HepG2 (cell line): ENCODE data around the gene HSD11B1L. TPM values are rescaled to one million over a fixed set of nuclear protein-coding genes. Genes with fewer than 3 reads are reported as not detected.

Experiments used
- CSRNP1 ChIP-seq: sonication (generic); formaldehyde crosslinking; IDR thresholded peaks from 2 replicates; pipeline ENCODE4 v1.8.1; 2023; ENCODE audit warnings: mild to moderate bottlenecking, missing genetic modification reagents
- DR1 ChIP-seq: sonication (generic); formaldehyde crosslinking; IDR thresholded peaks from 2 replicates; pipeline ENCODE4 v1.8.0; 2021; ENCODE audit warnings: mild to moderate bottlenecking, missing genetic modification reagents, inconsistent platforms
- ERF ChIP-seq: IDR thresholded peaks from 2 replicates; pipeline ENCODE4 v1.6.1; 2018; ENCODE audit warnings: missing biosample characterization, missing genetic modification reagents
- HMGA1 ChIP-seq: sonication (generic); formaldehyde crosslinking; conservative IDR thresholded peaks from 2 replicates; pipeline ENCODE4 v1.4.0; 2020; ENCODE audit warnings: missing genetic modification reagents
- KAT8 ChIP-seq: IDR thresholded peaks from 2 replicates; pipeline ENCODE4 v1.6.1; 2016; ENCODE audit warnings: missing genetic modification reagents, missing compliant biosample characterization
- MAFK ChIP-seq, 2 experiments: IDR thresholded peaks in 1 of 2; conservative IDR thresholded peaks in 1 of 2; 2 replicates each; pipeline ENCODE4 v1.6.1; 2011; ENCODE audit warnings: improper control_type of control experiment in 2 of 2, low read length in 2 of 2
- MEIS2 ChIP-seq: sonication (generic); formaldehyde crosslinking; IDR thresholded peaks from 2 replicates; pipeline ENCODE4 v1.9.0; 2021; ENCODE audit warnings: mild to moderate bottlenecking, missing genetic modification reagents
- NCOR1 ChIP-seq: fragments of 200-600 bp; sonication (generic); IDR thresholded peaks from 2 replicates; pipeline ENCODE4 v1.7.0; 2017; ENCODE audit warnings: antibody characterized with exemption, low read length, borderline replicate concordance
- NFKBIZ ChIP-seq: IDR thresholded peaks from 2 replicates; pipeline ENCODE4 v1.6.1; 2018; ENCODE audit warnings: missing genetic modification reagents, missing compliant biosample characterization
- NONO ChIP-seq, 2 experiments: fragments of 450-650 bp in 1 of 2; sonication (generic) in 1 of 2; formaldehyde crosslinking in 1 of 2; IDR thresholded peaks in 1 of 2; conservative IDR thresholded peaks in 1 of 2; 2 replicates each; pipeline versions ENCODE4 v1.6.1 to v1.8.0; 2017 to 2022; ENCODE audit warnings: mild to moderate bottlenecking in 1 of 2, missing genetic modification reagents in 1 of 2, moderate library complexity in 1 of 2
- PHF21A ChIP-seq: sonication (generic); formaldehyde crosslinking; IDR thresholded peaks from 2 replicates; pipeline ENCODE4 v1.5.0; 2020; ENCODE audit warnings: mild to moderate bottlenecking, missing genetic modification reagents
- PLSCR1 ChIP-seq: sonication (generic); formaldehyde crosslinking; IDR thresholded peaks from 2 replicates; pipeline ENCODE4 v1.5.0; 2020; ENCODE audit warnings: missing genetic modification reagents, mild to moderate bottlenecking, borderline replicate concordance
- RNF2 ChIP-seq: fragments of 450-650 bp; conservative IDR thresholded peaks from 2 replicates; pipeline ENCODE4 v1.6.1; 2016; ENCODE audit warnings: low read depth
- RXRA ChIP-seq: sonication (generic); formaldehyde crosslinking; IDR thresholded peaks from 2 replicates; pipeline ENCODE4 v1.5.1; 2020; ENCODE audit warnings: missing genetic modification reagents
- SATB2 ChIP-seq: sonication (generic); formaldehyde crosslinking; IDR thresholded peaks from 2 replicates; pipeline ENCODE4 v1.5.0; 2020; ENCODE audit warnings: missing genetic modification reagents
- SP5 ChIP-seq: IDR thresholded peaks from 2 replicates; pipeline ENCODE4 v1.6.1; 2016; ENCODE audit warnings: low read depth, borderline replicate concordance
- SRY ChIP-seq: sonication (generic); formaldehyde crosslinking; IDR thresholded peaks from 2 replicates; pipeline ENCODE4 v1.8.0; 2022; ENCODE audit warnings: mild to moderate bottlenecking, missing genetic modification reagents
- ZBTB43 ChIP-seq: sonication (generic); formaldehyde crosslinking; conservative IDR thresholded peaks from 2 replicates; pipeline ENCODE4 v1.4.0; 2020; ENCODE audit warnings: missing genetic modification reagents
- ZBTB44 ChIP-seq: sonication (generic); formaldehyde crosslinking; IDR thresholded peaks from 2 replicates; pipeline ENCODE4 v1.4.0; 2020; ENCODE audit warnings: missing genetic modification reagents
- ZEB1 ChIP-seq: IDR thresholded peaks from 2 replicates; pipeline ENCODE4 v1.6.1; 2012; ENCODE audit warnings: mild to moderate bottlenecking, low read depth, inconsistent platforms; ENCODE audit not compliant: insufficient replicate concordance
- ZMAT5 ChIP-seq: sonication (generic); formaldehyde crosslinking; IDR thresholded peaks from 2 replicates; pipeline ENCODE4 v1.5.0; 2020; ENCODE audit warnings: mild to moderate bottlenecking, low read depth, missing genetic modification reagents, borderline replicate concordance
- polyA plus RNA-seq, 8 experiments: library from polyadenylated mRNA; depleted of rRNA in 3 of 8; stranded (reverse) in 7 of 8; unstranded in 1 of 8; fragments of >200 nt; fragmentation: Illumina TruSeq in 4 of 8; extraction: Trizol in 4 of 8; gene quantifications; 2 replicates each; pipeline versions ENCODE4 v1.2.1 to v1.2.3, GENCODE V29; 2011 to 2016; ENCODE audit warnings: low read depth in 4 of 8, missing spikeins in 1 of 8, mixed read lengths in 1 of 8; ENCODE audit not compliant: insufficient read depth in 1 of 8
- total RNA-seq, 5 experiments: library from RNA; depleted of rRNA; stranded (reverse); fragments of >200 nt; fragmentation: Illumina TruSeq; extraction: Trizol; gene quantifications; 2 replicates each; pipeline ENCODE4 v1.2.3, GENCODE V29; 2016; ENCODE audit warnings: low read depth in 1 of 5
- TF ChIP-seq, protein P1 (sequence below): sonication (generic); formaldehyde crosslinking; IDR thresholded peaks from 2 replicates; pipeline ENCODE4 v1.8.0; 2022; ENCODE audit warnings: missing genetic modification reagents, low read depth, mild to moderate bottlenecking, borderline replicate concordance

HSD11B1L gene
- total and polyA plus RNA-seq, 2 of the 13 experiments (the other 11 are each of a cell fraction or from before 2014, with no cell fraction given) = 2.8 to 3.9 TPM

GRCh38 chr19:5687360-5688198 lies 6.8 kb downstream of the HSD11B1L start (continued):
- TF ChIP-seq ZEB1 = no peak
- TF ChIP-seq MAFK (conservative IDR thresholded peaks at IDR 0.05 in 1 of 2, IDR thresholded peaks at IDR 0.05 in 1 of 2; ENCODE audit: low read length in 2 of 2) = no peak
- TF ChIP-seq PLSCR1 (CRISPR knock-in tag) = no peak
- no peak for TF ChIP-seq CSRNP1 (CRISPR knock-in tag)
- TF ChIP-seq NFKBIZ (CRISPR knock-in tag) = no peak
- TF ChIP-seq RNF2 = no peak
- no peak for TF ChIP-seq NCOR1
- 0 out of 2 replicates have a peak, but pooled peaks have one; percentile 12 for TF ChIP-seq RXRA (CRISPR knock-in tag)
- no peak for TF ChIP-seq ZMAT5 (CRISPR knock-in tag)
- TF ChIP-seq KAT8 (CRISPR knock-in tag) = no peak
- no peak for TF ChIP-seq ZBTB44 (CRISPR knock-in tag)
- no peak for TF ChIP-seq ERF (CRISPR knock-in tag)
- no peak for TF ChIP-seq PHF21A
- TF ChIP-seq SP5 = no peak
- TF ChIP-seq HMGA1 (CRISPR knock-in tag) = no peak
- no peak for TF ChIP-seq SRY (CRISPR knock-in tag)
- TF ChIP-seq, protein P1, sequence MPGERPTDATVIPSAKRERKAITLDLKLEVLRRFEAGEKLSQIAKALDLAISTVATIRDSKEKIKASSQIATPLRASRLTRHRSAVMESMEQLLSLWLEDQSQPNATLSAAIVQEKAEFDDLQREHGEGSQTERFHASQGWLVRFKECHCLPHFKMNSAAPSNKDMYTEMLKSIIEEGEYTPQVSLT = no peak
- TF ChIP-seq NONO (IDR thresholded peaks at IDR 0.05) = no peak
- TF ChIP-seq NONO (CRISPR knock-in tag; conservative IDR thresholded peaks at IDR 0.05) = no peak
- no peak for TF ChIP-seq SATB2 (CRISPR knock-in tag)
- no peak for TF ChIP-seq ZBTB43 (CRISPR knock-in tag)
- 0 out of 2 replicates have a peak, but pooled peaks have one; percentile 21 for TF ChIP-seq MEIS2 (CRISPR knock-in tag)
- TF ChIP-seq DR1 (CRISPR knock-in tag) = no peak; the same call in 1 of the 2 replicates
